ENCODE data around the gene COMMD10.
"Not testable (repeated sequence)": the region's sequence is repeated elsewhere in the genome, so short reads cannot be mapped to it uniquely, and the experiment has no call there.

Gene COMMD10

DNA sequence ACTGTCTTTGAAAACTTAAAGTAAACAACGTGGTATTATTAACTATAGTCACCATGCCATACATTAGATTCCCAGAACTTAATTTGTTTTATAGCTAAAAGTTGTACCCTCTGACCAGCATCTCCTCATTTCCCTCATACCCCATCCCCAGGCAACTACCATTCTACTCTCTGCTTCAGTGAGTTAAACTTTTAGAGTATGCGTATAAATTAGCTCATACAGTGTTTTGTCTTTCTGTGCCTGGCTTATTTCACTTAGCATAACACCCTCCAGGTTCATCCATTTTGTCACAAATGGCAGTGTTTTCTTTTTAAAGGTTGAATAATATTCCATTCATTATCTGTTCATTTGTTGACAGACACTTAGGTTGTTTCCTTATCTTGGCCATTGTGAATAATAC is 14.2 kb downstream of the COMMD10 start:
- ATAC-seq: no peak

- ATAC-seq: not testable (repeated sequence)
Observed at GRCh38 chr5:116104941-116105340, 20.1 kb downstream of the COMMD10 start.

- no peak for ATAC-seq
Observed at GRCh38 chr5:116115163-116115562, 30.3 kb downstream of the COMMD10 start.

DNA sequence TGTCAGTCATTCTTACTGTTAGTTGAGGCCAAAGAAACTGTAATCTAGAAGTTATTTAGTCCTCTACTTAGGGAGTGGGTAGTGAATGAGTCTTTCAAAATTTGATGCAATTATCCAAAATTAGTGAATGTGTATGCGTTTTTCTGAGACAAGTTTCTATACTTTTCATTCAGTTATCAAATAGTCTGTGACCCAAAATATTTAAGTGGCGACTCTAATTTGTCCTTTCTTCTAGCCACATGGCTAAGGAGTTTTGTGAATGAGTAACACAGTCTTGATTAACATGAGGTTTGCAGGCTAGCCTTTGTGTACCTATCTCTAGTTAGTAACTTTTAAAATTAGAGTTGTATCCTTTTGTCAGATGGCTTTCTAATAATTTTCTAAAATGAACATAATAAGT is 45.6 kb downstream of the COMMD10 start:
- ATAC-seq: no peak

DNA sequence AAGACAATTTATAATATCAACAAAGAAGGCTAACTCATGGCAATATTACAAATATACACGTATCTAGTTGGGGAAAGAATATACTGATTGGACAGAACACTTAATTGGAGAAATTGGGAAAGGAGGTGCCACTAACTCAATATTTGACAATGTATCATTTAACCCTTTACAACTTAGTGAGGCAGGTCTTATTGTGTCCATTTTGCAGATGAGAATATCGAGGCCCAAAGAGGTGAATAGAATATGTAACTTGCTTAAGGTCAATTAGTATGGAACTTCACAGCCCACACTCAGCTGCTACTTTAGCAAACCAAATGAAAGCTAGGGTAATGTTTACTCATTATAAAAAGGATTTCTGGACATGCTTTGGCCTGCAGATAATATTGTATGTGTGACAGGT is 46.2 kb downstream of the COMMD10 start:
- no peak for ATAC-seq

DNA sequence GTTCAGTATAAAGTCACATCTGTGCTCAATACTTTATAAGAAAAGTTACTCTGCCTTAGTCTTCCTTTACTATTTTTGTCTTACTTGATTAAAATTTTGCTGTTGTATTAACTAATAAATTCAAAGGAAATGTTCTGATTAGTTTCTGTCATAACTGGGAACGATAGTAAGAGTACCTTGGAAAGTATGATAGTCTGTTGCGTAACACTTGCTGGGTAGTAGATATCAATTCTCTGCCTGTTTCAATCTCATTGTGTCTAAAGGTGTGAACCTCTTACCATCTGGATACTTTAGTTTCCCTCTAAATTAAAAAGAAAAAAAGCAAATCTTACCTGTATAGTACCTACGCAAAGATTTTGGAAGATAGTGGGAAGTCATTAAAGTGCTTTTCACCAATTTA is 48.5 kb downstream of the COMMD10 start:
- no peak for ATAC-seq

- peak; percentile 86 to 91 for ATAC-seq
Observed at GRCh38 chr5:116135344-116135743, 50.5 kb downstream of the COMMD10 start.

DNA sequence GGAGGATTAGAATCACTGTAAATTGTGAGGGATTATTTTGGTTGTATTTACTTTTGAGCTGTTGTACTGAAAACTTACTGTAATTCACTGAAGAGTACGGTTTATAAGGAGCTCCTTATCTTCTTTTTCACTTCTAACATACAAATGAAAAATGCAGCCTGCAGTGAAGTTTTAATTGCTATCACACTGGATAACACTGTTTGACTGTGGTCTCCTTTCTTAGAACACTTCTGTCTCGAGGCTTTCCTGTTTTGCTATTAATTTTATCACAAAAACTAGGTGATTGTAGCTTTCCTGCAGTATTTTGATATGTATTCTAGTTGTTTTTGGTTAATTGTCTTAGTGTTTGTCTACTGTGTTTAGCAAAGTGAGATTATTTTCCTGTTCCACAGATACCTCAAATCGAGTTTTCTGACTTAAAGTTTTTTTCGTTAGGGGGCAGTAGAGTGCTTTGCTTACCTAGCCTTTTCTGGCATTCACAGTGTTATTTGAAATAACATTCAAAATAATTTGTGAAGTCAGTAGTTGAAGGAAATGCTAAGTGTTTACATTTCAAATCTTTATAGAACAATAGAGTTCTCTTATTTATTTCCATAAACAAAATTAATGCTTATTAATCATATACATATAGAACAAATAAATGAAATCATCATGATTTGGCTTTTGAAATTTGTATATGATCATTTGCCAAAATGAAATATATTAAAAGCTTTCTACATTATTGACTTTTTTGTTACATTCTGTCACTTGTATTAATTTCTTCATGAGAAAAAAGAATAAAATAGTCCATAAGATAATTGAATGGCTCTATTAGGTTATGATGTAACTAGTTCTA is 52.9 kb downstream of the COMMD10 start:
- ATAC-seq: no peak

DNA sequence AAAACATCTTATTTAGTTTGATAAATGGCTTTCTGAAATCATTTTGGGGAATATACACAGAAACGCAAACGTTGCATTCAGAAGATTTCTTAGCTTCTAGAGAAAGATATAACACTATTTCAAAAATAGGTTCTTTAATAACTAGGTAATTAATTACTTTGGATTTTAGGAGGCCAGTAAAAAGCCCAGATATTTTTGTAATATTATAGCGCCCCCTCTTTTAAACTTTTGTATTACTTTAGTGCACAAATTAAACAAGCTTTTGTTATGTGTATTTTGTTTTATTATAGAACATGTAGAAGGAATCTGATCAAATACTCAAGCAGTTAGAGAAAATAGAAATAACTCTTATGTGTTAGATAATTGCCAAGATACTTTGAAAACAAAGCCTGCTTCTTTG is 57.7 kb downstream of the COMMD10 start:
- ATAC-seq: no peak

DNA sequence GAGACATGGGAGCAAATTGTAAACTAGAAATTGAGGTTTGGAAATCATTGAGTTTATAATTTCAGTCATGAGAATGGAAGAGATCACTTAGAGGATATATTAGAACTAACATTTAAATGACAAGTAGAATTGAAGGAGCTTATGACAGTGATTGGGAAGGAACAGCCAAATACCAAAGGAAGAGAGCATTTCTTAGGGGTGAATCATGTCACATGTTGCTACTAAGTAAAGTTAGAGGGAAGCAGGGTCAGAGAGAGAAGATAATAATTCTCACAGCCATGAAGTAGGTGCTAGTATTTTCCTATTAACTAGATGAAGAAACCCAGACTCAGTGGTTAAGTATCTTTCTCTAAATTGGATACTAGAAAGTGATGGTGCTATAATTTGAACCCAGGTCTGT is 59.3 kb downstream of the COMMD10 start:
- ATAC-seq: no peak

- no peak for ATAC-seq
Observed at GRCh38 chr5:116144991-116145390, 60.2 kb downstream of the COMMD10 start.

DNA sequence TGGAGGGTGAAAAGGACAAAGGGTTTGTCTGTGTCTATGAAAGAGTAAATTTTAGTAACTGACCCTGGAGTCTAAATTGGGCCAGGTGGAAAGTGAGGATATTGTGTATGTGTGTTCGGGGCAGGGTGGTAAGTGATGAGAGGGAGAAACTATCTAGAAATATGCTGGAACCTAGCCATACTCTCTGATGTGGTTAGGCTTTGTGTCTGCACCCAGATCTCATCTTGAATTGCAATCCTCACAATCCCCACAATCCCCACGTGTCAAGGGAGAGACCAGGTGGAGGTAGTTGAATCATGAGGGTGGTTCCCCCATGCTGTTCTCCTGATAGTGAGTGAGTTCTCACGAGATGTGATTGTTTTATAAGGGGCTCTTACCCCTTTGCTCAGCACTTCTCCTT is 60.6 kb downstream of the COMMD10 start:
- no peak for ATAC-seq

DNA sequence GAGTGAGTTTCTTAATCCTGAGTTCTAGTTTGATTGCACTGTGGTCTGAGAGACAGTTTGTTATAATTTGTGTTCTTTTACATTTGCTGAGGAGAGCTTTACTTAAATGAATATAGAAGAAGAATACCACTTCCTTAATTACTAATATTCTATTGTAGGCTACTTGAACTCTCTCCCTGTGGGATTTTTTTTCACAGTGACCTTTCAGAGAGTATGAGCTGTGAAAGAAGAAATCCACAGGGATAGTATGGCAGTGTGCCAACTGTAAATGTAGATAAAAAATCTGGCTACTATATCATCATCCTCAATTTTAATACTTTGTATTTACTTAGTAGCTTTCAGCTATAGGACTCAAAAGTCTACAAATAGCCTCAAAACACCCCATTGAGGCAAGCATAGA is 67.3 kb downstream of the COMMD10 start:
- no peak for ATAC-seq

GRCh38 chr5:116153687-116154174 is 68.9 kb downstream of the COMMD10 start:
- ATAC-seq: no peak

DNA sequence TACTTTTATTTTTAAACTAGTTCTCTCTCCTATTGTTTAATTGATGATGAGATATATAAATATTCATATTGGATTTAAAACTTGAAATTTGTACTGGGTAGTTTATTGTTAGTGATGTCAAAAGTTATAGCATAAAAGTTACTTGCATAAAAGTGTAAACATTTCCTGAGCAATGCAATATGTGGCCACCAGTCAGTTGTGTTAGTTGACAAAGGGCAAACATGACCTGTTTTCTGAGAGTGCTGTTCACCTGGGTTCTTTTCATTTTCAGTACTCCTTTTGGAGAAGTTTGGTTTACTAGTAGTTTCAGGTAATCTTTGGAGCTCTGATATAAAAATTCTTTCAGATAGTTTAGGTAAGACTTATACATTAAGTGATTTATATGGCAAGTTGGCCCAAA is 69.4 kb downstream of the COMMD10 start:
- ATAC-seq: no peak

DNA sequence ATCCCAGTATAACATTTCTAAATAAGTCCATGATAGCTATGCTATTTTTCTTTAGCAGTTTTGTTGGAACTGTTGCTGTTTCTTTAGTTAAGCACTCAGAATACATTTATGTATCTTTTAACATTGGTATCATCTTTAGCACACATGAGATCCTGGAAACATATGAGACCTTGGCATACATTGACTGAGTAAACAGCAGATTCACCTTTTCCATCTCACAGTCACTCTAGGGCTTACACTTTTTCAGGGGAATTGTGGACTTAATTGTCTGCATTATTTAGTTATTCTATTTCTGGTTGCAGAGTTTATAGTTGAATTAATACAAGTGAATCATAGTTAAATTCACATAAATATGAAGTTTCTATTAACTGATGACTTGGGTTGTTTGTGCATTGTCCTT is 70.1 kb downstream of the COMMD10 start:
- no peak for ATAC-seq

DNA sequence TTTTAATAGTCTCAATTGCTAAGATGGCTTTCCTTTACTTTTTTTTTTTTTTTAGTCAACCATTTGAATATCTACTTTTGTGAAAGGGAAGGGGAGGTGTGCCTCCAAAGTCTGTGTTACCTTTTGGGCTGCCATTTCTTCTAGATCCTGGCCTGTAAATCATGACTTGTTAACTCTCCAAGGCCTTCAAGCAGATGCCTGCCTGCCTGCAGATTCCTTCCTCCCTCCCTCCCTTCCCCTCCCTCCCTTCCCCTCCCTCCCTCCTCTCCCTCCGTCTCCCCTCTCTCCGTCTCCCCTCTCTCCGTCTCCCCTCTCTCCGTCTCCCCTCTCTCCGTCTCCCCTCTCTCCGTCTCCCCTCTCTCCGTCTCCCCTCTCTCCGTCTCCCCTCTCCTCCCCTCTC is 73.1 kb downstream of the COMMD10 start:
- no peak for ATAC-seq

GRCh38 chr5:116159006-116159405 is 74.2 kb downstream of the COMMD10 start:
- ATAC-seq: no peak

GRCh38 chr5:116174111-116174510 is 89.3 kb downstream of the COMMD10 start:
- no peak for ATAC-seq

- no peak for ATAC-seq
Observed at GRCh38 chr5:116176121-116176520, 91.3 kb downstream of the COMMD10 start.

GRCh38 chr5:116178925-116179324 is 94.1 kb downstream of the COMMD10 start:
- no peak for ATAC-seq

GRCh38 chr5:116209166-116209565 is 124.3 kb downstream of the COMMD10 start:
- no peak for ATAC-seq

- no peak for ATAC-seq
Observed at GRCh38 chr5:116212225-116212624, 127.4 kb downstream of the COMMD10 start.

GRCh38 chr5:116216246-116216645 is 131.4 kb downstream of the COMMD10 start:
- no peak for ATAC-seq

All from activated CD4-positive, CD25-positive, alpha-beta regulatory T cell treated with anti-CD3 and anti-CD28 coated beads, Interleukin-2, amount 50 U/mL, for 24 hours (primary cell).